ENCODE results near the gene USP5.
"Not testable (repeated sequence)": the region's sequence is repeated elsewhere in the genome, so short reads cannot be mapped to it uniquely, and the experiment has no call there.

USP5 gene

GRCh38 chr12:6863586-6864321, 11.8 kb downstream of the USP5 start:
- no peak for DNase-seq (ENCODE audit: low spot score)

GRCh38 chr12:6865307-6865706, 13.4 kb downstream of the USP5 start:
- not testable (repeated sequence) for DNase-seq (ENCODE audit: low spot score)

DNA sequence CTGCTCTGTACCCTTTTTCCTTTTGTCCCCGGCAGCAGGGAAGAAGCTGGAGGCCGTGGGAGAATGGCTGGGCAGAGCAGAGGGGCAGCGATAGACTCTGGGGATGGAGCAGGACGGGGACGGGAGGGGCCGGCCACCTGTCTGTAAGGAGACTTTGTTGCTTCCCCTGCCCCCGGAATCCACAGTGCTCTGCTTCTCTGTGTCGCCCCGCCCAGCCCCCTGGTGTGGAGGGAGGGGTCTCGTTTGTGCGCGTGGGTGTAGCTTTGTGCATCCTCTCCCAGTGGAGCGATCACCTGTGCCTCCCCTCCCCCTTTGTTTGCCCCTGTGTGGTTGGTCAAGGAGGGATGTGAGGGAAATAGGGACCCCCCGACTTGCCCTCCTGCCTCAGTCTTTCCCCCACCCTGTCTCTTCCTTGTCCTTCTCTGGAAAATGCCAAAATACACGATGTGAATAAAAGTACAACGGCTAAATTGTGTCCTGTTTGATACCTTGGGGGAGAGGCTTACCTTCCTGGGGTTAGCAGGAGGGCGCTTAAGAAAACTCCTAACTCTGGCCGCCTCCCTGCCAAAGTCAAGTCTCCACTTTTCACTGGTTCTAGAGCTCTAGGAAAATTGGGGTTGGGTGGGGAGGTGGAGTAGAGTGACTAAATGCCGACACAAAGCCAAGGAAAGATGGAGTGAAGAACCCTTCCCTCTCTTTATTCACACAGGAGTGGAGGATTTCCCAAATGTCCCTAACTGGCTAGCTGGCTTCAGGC, 14.4 kb downstream of the USP5 start:
- no peak for DNase-seq (ENCODE audit: low spot score)

DNA sequence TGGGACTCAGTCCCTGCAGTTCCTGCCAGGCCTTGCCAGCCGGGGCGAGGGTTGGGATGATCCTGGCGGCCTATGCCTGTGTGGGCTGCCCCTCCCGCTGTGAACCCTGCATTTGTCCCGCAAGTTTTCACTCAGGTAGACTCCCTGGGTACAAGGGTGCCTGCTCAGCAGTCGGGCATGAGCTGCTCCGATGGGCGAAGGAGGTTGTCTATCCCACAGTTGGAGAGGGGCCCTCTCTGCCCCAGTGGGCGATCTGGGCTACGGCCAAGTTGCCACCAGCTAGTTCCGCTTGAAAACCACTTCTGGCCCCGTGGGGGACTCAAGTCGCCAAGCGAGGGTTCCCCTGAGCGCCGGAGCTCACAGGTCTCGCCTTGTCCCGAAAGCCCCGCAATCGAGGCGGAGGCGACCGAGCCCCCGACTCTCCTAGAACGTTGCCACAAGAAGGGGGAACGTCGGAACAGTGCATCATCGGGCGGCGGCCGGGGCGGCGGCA, 15.0 kb downstream of the USP5 start:
- no peak for DNase-seq (ENCODE audit: low spot score)

DNA sequence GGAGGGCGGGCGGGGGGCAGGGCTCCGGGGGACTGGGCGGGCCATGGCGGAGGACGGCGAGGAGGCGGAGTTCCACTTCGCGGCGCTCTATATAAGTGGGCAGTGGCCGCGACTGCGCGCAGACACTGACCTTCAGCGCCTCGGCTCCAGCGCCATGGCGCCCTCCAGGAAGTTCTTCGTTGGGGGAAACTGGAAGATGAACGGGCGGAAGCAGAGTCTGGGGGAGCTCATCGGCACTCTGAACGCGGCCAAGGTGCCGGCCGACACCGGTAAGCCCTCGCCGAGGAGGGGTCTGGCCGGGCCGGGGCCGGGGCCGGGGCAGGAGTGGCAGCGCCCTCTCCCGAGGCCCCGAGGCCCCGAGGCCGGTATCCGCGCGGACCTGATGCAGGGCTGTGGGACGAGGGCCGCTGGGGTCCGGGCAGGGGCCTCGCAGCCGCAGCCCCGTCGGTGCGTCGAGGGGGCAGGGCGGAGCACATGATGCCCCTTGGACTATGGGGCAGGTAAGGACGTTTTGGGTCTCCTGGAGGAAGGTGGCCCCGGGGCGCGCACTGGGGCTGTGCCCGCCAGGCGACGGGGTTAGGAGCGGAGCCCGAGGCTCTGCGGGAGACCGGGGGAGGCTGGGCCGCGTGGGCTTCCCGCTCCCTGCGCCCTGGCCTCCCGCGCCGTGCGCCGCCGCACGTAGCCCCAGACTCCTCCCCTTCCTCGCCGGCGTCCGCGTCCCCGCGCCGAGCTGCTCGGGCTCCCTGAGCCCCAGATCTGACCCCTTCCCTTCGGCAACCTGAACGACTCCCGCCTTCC, 15.7 kb downstream of the USP5 start, which contains the start of gene TPI1:
Gene TPI1, plus strand, starts transcription at position 119 of the 798 bp plus-strand sequence. Its CDS starts 36 bp downstream, at position 155.
- DNase-seq (ENCODE audit: low spot score) = peak; percentile 87

DNA sequence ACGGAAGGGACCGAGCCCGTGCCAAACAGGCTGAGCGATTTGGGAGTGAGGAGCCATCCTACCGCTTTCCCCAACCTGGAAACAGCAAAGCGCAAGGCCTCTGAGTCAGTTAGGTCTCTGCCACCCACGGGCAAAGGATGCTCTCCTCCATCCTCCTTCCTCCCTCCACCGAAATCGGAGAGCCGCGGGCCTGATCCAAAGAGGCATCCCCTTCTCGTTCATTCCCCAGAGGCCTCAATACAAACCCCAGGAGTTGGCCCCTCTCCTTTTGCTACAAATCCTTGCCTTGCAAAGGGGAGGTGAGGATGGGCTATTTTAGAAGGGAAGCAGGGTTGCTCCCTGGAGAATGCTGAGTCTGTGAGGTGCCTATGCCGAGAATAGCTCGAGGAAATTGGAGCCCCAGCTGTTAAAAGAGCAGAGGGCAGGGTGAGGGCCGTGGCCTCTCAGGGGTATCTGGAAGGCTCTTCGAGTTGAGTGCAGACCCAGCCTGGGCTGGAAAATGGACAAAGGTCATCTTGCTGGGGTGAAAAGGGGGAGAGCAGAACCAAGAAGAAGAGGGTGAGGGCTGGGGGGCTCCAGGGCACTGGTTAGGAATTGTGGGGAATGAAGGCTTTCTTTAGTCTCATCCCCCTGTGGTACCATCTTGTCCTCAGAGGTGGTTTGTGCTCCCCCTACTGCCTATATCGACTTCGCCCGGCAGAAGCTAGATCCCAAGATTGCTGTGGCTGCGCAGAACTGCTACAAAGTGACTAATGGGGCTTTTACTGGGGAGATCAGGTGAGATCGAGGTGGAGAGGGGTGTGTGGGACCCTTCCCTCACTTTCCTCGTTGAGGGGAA, 16.5 kb downstream of the USP5 start:
- DNase-seq (ENCODE audit: low spot score) = no peak

DNA sequence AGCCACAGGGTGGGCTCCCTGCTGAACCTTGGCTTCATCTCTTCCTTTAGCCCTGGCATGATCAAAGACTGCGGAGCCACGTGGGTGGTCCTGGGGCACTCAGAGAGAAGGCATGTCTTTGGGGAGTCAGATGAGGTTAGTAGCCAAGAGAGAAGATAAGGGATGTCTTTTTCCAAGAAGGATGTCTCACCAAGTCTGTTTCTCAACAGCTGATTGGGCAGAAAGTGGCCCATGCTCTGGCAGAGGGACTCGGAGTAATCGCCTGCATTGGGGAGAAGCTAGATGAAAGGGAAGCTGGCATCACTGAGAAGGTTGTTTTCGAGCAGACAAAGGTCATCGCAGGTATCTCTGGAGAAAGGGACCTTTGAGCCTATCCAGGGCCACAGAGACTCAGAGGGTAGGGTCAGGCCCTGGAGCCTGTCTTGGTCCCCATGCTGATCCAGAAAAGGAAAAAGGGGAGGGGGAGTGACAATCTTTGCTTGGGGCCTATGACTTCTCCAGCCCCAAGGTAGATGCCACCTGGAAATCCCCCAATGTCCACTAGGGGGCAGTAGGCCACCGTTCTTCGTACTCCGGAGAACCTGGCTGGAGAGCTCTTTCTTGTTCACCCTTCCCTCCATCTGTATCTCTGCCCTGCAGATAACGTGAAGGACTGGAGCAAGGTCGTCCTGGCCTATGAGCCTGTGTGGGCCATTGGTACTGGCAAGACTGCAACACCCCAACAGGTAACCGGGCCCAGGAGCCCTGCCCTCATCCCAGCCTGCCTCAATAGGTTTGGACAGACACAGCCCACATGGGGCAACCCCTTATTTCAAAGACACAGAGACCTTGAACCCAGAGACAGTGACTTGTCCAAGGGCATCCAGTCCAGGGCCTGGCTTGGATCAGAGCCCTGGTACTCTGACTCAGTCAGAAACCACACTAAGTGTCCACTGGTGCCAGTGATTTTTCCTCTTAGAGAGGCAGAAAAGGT, 17.4 kb downstream of the USP5 start:
- DNase-seq (ENCODE audit: low spot score) = peak; percentile 81

DNA sequence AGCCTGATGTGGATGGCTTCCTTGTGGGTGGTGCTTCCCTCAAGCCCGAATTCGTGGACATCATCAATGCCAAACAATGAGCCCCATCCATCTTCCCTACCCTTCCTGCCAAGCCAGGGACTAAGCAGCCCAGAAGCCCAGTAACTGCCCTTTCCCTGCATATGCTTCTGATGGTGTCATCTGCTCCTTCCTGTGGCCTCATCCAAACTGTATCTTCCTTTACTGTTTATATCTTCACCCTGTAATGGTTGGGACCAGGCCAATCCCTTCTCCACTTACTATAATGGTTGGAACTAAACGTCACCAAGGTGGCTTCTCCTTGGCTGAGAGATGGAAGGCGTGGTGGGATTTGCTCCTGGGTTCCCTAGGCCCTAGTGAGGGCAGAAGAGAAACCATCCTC, 18.4 kb downstream of the USP5 start:
- not testable (repeated sequence) for DNase-seq (ENCODE audit: low spot score)

DNA sequence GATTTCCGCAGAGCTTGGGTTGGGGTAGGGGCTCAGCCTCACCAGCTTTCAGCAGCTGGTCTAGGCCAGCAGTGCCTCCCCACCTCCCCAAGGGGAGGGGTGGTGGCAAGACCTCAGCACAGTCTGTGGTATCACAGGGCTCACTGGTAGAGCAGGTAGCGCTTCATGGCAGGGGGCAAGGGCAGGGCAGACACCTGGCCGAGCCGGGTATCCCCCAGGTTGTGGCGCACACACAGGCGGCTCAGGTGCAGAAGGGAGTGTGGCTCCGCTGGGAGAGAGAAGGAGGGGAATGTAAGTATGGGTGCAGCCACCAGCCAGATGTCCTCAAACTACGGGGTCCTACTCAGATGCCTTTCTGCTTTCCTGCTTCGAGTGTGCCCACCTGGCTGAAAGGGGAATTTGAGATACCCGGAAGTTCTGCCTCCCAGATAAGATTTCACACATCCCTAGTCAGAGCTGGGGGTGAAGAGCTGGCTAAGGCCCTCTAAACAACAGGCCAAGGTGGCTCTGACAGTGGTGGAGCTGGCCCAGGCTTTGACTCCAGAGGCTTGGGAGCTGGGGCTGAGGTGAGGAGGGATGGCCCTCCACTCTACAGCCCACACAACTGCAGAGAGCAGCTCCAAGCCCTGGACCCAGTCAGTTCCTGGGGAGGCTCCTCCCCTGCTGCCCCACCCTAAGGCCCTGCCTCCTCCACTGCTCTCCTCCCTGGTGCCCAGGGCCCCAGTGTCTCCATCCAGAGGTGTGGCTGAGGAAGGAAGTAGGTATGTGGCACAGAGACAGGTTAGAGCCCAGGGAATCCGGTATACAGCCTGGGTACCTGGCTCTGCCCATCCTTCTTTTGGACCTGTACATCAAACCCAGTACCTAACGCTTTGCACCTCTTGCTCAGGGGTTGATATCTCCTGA, 19.4 kb downstream of the USP5 start:
- DNase-seq (ENCODE audit: low spot score) = peak; percentile 13

- DNase-seq (ENCODE audit: low spot score) = peak; percentile 84
Measured at GRCh38 chr12:6872073-6873048, 20.4 kb downstream of the USP5 start.

DNA sequence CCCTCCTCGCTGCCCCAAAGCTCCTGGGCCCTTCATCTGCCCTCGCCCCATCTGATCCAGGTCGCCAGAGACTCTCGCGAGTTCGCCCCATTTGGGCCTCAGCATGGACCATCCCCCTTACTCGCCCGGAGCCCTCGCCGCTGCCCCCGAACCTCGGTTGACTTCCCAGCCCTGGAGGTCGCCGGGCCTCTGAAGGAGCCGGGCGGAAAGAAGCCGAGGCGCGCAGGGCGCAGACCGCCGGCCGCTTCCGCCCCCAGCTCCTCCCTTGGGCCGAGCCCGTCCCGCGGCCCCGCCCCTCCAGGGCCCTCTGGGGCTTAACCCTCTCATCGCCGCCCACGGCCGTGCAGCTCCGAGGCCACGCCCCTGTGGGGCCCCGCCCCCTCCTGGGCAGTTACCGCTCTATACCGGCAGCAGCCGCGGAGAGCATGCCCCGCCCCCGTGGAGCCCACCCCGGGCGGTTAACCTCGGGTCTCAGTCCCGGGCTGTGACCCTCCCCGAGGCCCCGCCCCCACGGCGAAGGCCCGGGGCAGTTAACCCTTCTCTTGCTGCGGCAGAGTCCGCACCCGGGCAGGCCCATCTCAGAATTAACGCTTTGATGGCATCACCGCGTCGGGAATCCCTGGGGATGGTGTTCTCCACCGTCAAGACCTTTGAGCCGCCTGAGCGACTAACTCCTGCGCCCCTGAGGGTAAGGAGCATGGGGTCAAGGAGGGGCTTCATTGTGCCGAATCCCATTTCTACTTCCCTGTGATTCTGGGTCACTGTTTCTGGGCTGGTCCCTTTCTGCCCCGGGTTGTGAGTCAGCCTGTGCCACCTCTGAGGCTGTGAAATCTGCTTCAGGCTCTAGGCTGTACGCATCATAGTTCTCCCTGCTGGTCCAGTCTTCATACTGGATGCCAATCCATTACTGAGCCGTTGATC, 21.4 kb downstream of the USP5 start, which contains the start of gene SPSB2:
Gene SPSB2, minus strand, starts transcription at position 210 of the 921 bp plus-strand sequence. CDS start 402 bp downstream, outside the sequence.
- peak; percentile 95 for DNase-seq (ENCODE audit: low spot score)

DNA sequence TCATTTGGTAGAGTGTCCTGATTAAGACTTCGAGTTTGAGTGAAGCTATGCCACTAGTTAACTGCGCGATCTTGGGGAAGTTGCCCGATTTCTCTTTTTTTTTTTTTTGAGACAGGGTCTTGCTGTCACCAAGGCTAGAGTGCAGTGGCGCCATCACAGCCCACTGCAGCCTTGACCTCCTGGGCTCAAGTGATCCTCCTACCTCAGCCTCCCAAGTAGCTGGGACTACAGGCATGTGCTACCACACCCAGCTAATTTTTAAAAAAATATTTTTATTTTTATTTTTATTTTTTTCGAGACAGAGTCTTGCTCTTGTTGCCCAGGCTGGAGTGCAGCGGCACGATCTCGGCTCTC, 22.0 kb downstream of the USP5 start:
- not testable (repeated sequence) for DNase-seq (ENCODE audit: low spot score)

- not testable (repeated sequence) for DNase-seq (ENCODE audit: low spot score)
Measured at GRCh38 chr12:6879824-6880223, 27.9 kb downstream of the USP5 start.

DNA sequence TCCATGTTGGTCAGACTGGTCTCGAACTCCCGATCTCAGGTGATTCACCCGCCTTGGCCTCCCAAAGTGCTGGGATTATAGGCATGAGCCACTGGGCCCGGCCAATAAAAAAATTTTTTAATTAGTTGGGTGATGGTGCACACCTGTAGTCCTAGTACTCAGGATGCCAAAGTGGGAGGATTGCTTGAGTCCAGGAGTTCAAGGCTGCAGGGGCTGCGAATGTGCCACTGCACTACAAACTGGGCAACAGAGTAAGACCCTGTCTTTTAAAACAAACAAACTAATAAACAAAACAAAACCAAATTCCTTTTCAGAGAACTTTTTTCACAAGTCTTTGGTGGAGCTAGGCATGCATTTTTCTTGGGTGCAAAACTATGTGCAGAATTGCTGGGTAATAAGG, 31.3 kb downstream of the USP5 start:
- DNase-seq (ENCODE audit: low spot score) = no peak

GRCh38 chr12:6883683-6884082, 31.7 kb downstream of the USP5 start:
- DNase-seq (ENCODE audit: low spot score) = no peak

DNA sequence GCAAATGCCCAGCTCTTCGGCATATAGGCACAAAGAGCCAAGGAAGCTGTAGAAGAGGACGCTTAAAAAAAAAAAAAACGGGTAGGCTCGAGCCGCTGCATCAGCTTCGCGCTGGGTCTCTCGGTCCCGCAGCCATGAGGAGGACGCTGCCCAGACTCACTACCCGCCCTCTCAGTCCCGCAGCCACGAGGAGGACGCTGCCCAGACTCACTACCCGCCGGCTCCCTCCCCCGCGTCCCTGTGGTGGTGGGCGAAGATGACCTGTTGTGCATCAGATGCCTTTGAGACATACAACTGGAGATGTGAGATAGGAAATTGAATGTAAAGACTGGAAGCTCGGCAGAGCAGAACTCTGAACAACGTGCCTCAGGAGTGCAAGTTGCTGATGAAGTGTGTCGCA, 32.6 kb downstream of the USP5 start:
- no peak for DNase-seq (ENCODE audit: low spot score)

Measured in germinal center (tissue), 1 donor.